Measurements from ENCODE around the gene TEX264.
"Not testable (repeated sequence)": the region's sequence is repeated elsewhere in the genome, so short reads cannot be mapped to it uniquely, and the experiment has no call there.

The TEX264 gene

GRCh38 chr3:51739110-51739509 lies 68.1 kb downstream of the TEX264 start:
- TF ChIP-seq CTCF (conservative IDR thresholded peaks at IDR 0.05; ENCODE audit: control insufficient read depth, insufficient read depth, low read depth, low read length), result no peak
- no peak for DNase-seq (ENCODE audit: low read depth)
- H3K4me3 ChIP-seq (ENCODE audit: control insufficient read depth, low read depth, low read length), result no peak overlapping the region

DNA sequence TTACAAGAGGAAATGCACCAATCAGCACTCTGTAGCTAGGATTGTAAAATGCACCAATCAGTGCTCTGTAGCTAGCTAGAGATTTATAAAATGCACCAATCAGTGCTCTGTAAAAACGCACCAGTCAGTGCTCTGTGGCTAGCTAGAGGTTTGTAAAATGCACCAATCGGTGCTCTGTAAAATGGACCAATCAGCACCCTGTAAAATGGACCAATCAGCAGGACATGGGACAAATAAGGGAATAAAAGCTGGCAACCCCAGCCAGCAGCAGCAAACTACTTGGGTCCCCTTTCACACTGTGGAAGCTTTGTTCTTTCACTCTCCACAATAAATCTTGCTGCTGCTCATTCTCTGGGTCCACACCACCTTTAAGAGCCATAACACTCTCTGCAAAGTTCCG lies 71.3 kb downstream of the TEX264 start:
- H3K4me3 ChIP-seq (ENCODE audit: control insufficient read depth, low read depth, low read length); DNase-seq (ENCODE audit: low read depth): not testable (repeated sequence)

DNA sequence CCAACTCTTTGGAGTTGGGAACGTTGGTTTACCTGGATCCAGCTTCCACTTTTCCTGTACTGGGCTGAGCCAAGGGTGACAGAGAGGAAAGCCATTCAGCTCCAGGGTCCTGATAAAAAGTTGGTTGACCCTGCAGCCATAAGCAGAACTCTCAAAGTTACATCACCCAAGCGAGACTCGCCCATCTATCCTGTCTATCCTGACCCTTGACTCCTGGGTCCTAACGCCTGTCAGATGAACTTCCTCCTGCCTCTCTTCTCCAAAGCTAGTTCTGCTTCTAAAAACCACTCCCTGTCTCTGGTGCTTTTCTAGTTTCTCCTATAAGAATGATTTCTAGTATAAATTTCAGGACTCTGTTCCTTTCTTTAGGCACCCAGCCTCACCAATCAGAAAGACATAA lies 71.9 kb downstream of the TEX264 start:
- H3K4me3 ChIP-seq (ENCODE audit: control insufficient read depth, low read depth, low read length); DNase-seq (ENCODE audit: low read depth): not testable (repeated sequence)

GRCh38 chr3:51747840-51748239 lies 76.8 kb downstream of the TEX264 start:
- no peak overlapping the region for H3K4me3 ChIP-seq (ENCODE audit: control insufficient read depth, low read depth, low read length)
- no peak for TF ChIP-seq CTCF (conservative IDR thresholded peaks at IDR 0.05; ENCODE audit: control insufficient read depth, insufficient read depth, low read depth, low read length)
- DNase-seq (ENCODE audit: low read depth), result no peak

GRCh38 chr3:51748327-51748726 lies 77.3 kb downstream of the TEX264 start:
- H3K4me3 ChIP-seq (ENCODE audit: control insufficient read depth, low read depth, low read length), result no peak overlapping the region
- no peak for TF ChIP-seq CTCF (conservative IDR thresholded peaks at IDR 0.05; ENCODE audit: control insufficient read depth, insufficient read depth, low read depth, low read length)
- no peak for DNase-seq (ENCODE audit: low read depth)

DNA sequence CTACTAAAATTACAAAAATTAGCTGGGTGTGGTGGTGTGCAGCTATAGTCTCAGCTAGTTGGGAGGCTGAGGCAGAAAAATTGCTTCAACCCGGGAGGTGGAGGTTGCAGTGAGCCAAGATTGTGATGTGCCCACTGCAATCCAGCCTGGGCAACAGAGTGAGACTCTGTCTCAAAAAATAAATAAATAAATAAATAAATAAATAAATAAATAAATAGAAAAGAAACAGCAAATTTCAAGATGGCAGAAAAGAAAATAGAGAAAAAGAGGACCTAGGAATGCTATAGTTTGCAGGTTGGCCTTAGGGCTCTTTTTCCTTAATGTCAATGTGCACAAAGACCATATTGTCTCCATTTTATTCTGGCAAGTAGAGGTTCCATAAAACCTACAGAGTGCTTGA lies 79.8 kb downstream of the TEX264 start:
- no peak for DNase-seq (ENCODE audit: low read depth)
- no peak overlapping the region for H3K4me3 ChIP-seq (ENCODE audit: control insufficient read depth, low read depth, low read length)
- TF ChIP-seq CTCF (conservative IDR thresholded peaks at IDR 0.05; ENCODE audit: control insufficient read depth, insufficient read depth, low read depth, low read length), result no peak

- DNase-seq (ENCODE audit: low read depth), result no peak
- no peak overlapping the region for H3K4me3 ChIP-seq (ENCODE audit: control insufficient read depth, low read depth, low read length)
- TF ChIP-seq CTCF (conservative IDR thresholded peaks at IDR 0.05; ENCODE audit: control insufficient read depth, insufficient read depth, low read depth, low read length), result no peak
Observed at GRCh38 chr3:51751287-51751686, 80.2 kb downstream of the TEX264 start.
